Muscle layer of duodenum (tissue), 2 donors: Measurements from ENCODE around the gene CYTH4.

Source experiments
- H3K27ac ChIP-seq: one replicate; pipeline ENCODE4 v1.7.0; 2013; ENCODE audit warnings: mild to moderate bottlenecking, low read length
- H3K27me3 ChIP-seq: one replicate; pipeline ENCODE4 v1.7.0; 2013; ENCODE audit warnings: low read depth, mild to moderate bottlenecking, control low read depth, low read length
- H3K36me3 ChIP-seq, 2 donors: one replicate each; pipeline ENCODE4 v1.7.0; 2013; ENCODE audit warnings: low read length in 2 of 2, control low read depth in 1 of 2, mild to moderate bottlenecking in 1 of 2; ENCODE audit not compliant: insufficient read depth in 2 of 2, control insufficient read depth in 1 of 2
- H3K4me1 ChIP-seq, 2 donors: one replicate each; pipeline ENCODE4 v1.7.0; 2013; ENCODE audit warnings: low read length in 2 of 2, mild to moderate bottlenecking in 2 of 2, control low read depth in 1 of 2, moderate library complexity in 1 of 2; ENCODE audit not compliant: insufficient read depth in 2 of 2, control insufficient read depth in 1 of 2
- H3K4me3 ChIP-seq, 2 donors: one replicate each; pipeline ENCODE4 v1.7.0; 2013; ENCODE audit warnings: low read length in 2 of 2, low read depth in 1 of 2, mild to moderate bottlenecking in 1 of 2
- H3K9me3 ChIP-seq, 2 donors: one replicate each; pipeline ENCODE4 v1.7.0; 2013; ENCODE audit warnings: low read length in 2 of 2, control low read depth in 1 of 2, mild to moderate bottlenecking in 1 of 2; ENCODE audit not compliant: control insufficient read depth in 1 of 2
- donor health status: healthy.

The CYTH4 gene

DNA sequence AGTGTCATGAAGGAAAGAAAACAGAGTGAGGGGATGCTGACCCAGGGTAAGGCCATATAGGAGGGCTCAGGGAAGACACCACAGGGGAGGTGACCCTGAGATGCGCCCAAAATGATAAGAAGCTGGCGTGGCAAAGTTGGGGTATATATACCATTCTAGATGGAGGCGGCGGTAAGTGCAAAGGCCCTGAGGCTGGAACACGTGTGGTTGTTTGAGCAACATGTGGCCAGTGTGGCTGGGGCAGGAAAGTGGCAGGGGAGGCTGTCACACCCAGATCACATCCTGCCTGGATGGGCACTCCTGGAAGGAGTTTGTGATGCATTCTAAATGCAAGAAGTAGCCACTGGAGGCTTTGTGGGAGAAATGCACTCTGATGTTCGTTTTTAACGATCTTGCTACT is 70.2 kb downstream of the CYTH4 start:
- Histone ChIP-seq H3K4me3 (no peak overlapping the region), H3K4me1 (no peaks in the 10 kb centered on the region), H3K27ac (no peak overlapping the region), H3K27me3 (no peaks in the 10 kb centered on the region), H3K36me3 (no peaks in the 10 kb centered on the region), H3K9me3 (no peaks in the 10 kb centered on the region)

DNA sequence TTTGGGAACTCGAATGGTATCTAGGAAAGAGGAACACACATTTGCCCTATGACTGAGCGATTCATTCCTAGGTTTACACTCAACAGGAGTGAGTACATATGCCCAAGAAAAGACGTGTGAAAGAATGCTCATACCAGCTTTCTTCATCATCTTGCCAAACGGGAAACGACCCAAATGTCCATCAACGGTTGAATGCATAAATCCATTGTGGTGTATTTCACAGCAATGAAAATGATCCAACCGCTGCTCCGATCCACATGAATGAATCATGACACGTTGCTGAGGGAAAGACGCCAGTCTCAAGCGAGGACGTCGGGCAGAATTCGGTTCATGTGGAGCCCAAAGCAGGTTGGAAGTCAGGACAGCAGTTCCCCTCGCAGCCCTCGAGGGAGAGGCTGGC is 71.5 kb downstream of the CYTH4 start:
- H3K27me3 ChIP-seq: no peaks in the 10 kb centered on the region
- no peak overlapping the region for H3K27ac ChIP-seq
- H3K4me3 ChIP-seq: no peak overlapping the region
- H3K9me3 ChIP-seq: no peaks in the 10 kb centered on the region
- no peaks in the 10 kb centered on the region for H3K4me1 ChIP-seq
- no peaks in the 10 kb centered on the region for H3K36me3 ChIP-seq

- H3K27me3 ChIP-seq: no peaks in the 10 kb centered on the region
- no peaks in the 10 kb centered on the region for H3K4me1 ChIP-seq
- no peaks in the 10 kb centered on the region for H3K36me3 ChIP-seq
- H3K27ac ChIP-seq: no peak overlapping the region
- no peaks in the 10 kb centered on the region for H3K9me3 ChIP-seq
- no peak overlapping the region for H3K4me3 ChIP-seq
Observed at GRCh38 chr22:37354261-37354660, 72.0 kb downstream of the CYTH4 start.

- Histone ChIP-seq H3K4me3 (no peak overlapping the region), H3K4me1 (no peaks in the 10 kb centered on the region), H3K27ac (no peak overlapping the region), H3K36me3 (no peaks in the 10 kb centered on the region), H3K27me3 (no peaks in the 10 kb centered on the region), H3K9me3 (no peaks in the 10 kb centered on the region)
Observed at GRCh38 chr22:37354670-37355069, 72.4 kb downstream of the CYTH4 start.

GRCh38 chr22:37355174-37355573 is 72.9 kb downstream of the CYTH4 start:
- Histone ChIP-seq H3K9me3 (no peaks in the 10 kb centered on the region), H3K4me1 (no peaks in the 10 kb centered on the region), H3K36me3 (no peaks in the 10 kb centered on the region), H3K27ac (no peak overlapping the region), H3K27me3 (no peaks in the 10 kb centered on the region), H3K4me3 (no peak overlapping the region)

DNA sequence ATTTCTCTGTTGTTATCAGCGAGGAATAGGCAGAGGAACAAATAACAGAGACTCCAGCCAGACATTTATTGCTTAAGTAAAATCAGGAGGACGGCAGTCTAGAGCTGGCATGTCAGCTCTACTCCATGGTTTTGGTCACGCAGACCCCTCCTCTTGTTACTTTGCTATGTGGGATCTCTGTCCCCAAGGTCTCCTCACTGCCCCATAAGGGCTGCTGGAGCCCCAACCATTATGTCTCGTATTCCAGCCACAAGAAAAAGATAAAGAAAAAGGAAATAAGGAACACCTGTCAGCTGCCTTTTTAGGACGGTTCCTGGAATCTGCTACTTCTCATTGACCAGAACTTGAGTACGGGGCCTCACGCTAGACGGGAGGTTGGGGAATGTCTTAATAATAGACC is 74.6 kb downstream of the CYTH4 start:
- Histone ChIP-seq H3K36me3 (no peaks in the 10 kb centered on the region), H3K27me3 (no peaks in the 10 kb centered on the region), H3K4me3 (no peak overlapping the region), H3K9me3 (no peaks in the 10 kb centered on the region), H3K27ac (no peak overlapping the region), H3K4me1 (no peaks in the 10 kb centered on the region)

- Histone ChIP-seq H3K4me1 (no peaks in the 10 kb centered on the region), H3K27ac (no peak overlapping the region), H3K4me3 (no peak overlapping the region), H3K36me3 (no peaks in the 10 kb centered on the region), H3K9me3 (no peaks in the 10 kb centered on the region), H3K27me3 (no peaks in the 10 kb centered on the region)
Observed at GRCh38 chr22:37357446-37358075, 75.3 kb downstream of the CYTH4 start.

GRCh38 chr22:37358386-37358785 is 76.1 kb downstream of the CYTH4 start:
- no peaks in the 10 kb centered on the region for H3K27me3 ChIP-seq
- no peaks in the 10 kb centered on the region for H3K36me3 ChIP-seq
- H3K4me1 ChIP-seq: no peaks in the 10 kb centered on the region
- no peak overlapping the region for H3K27ac ChIP-seq
- H3K4me3 ChIP-seq: no peak overlapping the region
- H3K9me3 ChIP-seq: no peaks in the 10 kb centered on the region

GRCh38 chr22:37358917-37359316 is 76.6 kb downstream of the CYTH4 start:
- Histone ChIP-seq H3K4me1 (no peaks in the 10 kb centered on the region), H3K36me3 (no peaks in the 10 kb centered on the region), H3K27me3 (no peaks in the 10 kb centered on the region), H3K9me3 (no peaks in the 10 kb centered on the region), H3K27ac (no peak overlapping the region), H3K4me3 (no peak overlapping the region)

DNA sequence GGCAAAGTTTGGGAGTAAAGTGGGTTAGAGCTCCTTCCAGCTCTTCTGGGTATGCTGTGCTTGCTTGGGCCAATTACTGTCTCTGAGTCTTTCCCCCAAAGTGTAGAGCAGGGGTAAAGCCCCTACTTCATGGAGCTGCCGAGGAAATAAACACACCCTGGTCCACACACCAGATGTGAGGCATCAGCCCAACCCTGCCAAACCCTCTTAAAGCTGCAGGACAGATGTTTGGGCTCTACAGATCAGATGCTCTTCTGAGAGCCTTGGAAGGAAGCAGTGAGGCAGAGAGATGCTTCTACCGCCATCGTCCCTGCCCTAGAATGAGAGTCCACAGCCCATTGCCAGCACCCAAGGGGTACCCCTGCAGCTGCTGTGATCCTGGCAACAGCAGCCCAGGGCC is 80.3 kb downstream of the CYTH4 start:
- Histone ChIP-seq H3K27ac (no peak overlapping the region), H3K36me3 (no peaks in the 10 kb centered on the region), H3K27me3 (no peaks in the 10 kb centered on the region), H3K4me1 (no peaks in the 10 kb centered on the region), H3K9me3 (no peaks in the 10 kb centered on the region), H3K4me3 (no peak overlapping the region)

GRCh38 chr22:37363261-37363992 is 81.1 kb downstream of the CYTH4 start:
- Histone ChIP-seq H3K27me3 (no peaks in the 10 kb centered on the region), H3K36me3 (no peaks in the 10 kb centered on the region), H3K27ac (no peak overlapping the region), H3K9me3 (no peaks in the 10 kb centered on the region), H3K4me1 (no peaks in the 10 kb centered on the region), H3K4me3 (no peak overlapping the region)
